Measurements from ENCODE around the gene DPM3. TPM values are rescaled to one million over a fixed set of nuclear protein-coding genes. Genes with fewer than 3 reads are reported as not detected.
A peak's percentile ranks its signal among the peaks of the same experiment; 100 is the strongest.
"Not testable (repeated sequence)": the region's sequence is repeated elsewhere in the genome, so short reads cannot be mapped to it uniquely, and the experiment has no call there.

The DPM3 gene
- total RNA-seq, 1 donor from 2014 or later, result 71.1 TPM

DNA sequence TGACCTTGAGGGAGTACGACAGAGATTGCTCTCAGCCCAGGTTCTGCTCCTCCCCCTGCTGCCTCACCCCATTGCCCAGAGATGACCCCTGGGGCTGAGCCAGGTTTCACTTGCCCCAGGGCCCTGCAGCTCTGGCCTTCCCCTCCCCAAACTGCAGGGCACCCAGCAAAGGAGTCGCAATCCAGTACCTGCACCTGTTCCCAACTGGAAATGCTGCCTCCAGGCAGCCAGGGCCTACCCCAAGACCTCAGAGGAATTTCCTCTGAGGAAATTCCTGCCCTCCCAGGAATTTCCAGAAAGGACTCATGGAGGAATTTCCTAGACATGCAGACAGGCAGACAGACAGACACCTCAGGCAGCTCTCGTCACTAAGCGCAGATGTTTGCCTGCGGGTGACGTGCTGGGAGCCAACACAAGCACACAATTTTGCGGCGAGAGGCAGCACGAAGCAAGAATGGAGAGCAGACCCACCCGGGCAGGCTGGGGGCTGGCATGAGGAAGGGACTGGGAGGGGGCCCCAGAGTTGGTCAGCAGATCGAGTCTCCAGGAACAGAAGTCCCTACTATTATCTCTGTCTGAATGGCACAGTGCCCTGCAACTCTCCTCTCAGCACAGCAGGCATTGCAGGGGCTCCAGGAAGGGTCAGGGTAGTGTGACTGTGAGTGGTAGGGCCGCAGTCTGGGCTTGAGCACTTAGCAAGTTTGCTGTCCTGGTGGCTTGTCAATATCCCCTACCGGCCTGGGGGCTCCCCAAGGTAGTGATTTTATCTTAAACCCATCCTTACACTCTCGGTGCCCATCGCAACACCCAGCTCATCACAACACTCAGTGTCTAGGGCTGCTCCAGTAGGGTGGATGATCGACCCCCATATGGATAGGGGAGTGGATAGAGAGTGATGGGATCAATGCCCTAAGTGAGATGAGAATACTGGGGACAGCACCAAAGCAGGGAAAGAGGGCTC, 15.5 kb downstream of the DPM3 start:
- no peaks in the 10 kb centered on the region for H3K9me3 ChIP-seq
- peaks cover 33% of the 10 kb centered on the region for H3K4me1 ChIP-seq
- peak overlapping the region; percentile 87 for H3K27ac ChIP-seq
- TF ChIP-seq CTCF (IDR thresholded peaks at IDR 0.05), result no peak
- H3K4me3 ChIP-seq, result no peak overlapping the region
- H3K36me3 ChIP-seq, result no peaks in the 10 kb centered on the region
- ATAC-seq (no peak), DNase-seq (peak; percentile 70)
- intact Hi-C loops (cut with DNase I), result loop anchor here (5.0 kb wide), 1 partner anchor 32 kb away; no protein-coding TSS in a partner anchor
- H3K27me3 ChIP-seq, result peaks cover 8% of the 10 kb centered on the region

- Histone ChIP-seq H3K36me3 (no peaks in the 10 kb centered on the region), H3K4me3 (no peak overlapping the region), H3K27ac (peak overlapping the region; percentile 87), H3K9me3 (no peaks in the 10 kb centered on the region), H3K27me3 (peaks cover 8% of the 10 kb centered on the region), H3K4me1 (peaks cover 30% of the 10 kb centered on the region)
- no peak for TF ChIP-seq CTCF (IDR thresholded peaks at IDR 0.05)
- DNase-seq (no peak), ATAC-seq (no peak)
- intact Hi-C loops (cut with DNase I), result no loop called here
Observed at GRCh38 chr1:155123801-155124200, 16.5 kb downstream of the DPM3 start.

- Histone ChIP-seq H3K36me3 (no peaks in the 10 kb centered on the region), H3K27me3 (peaks cover 4% of the 10 kb centered on the region), H3K27ac (no peak overlapping the region), H3K4me1 (peaks cover 19% of the 10 kb centered on the region), H3K9me3 (no peaks in the 10 kb centered on the region), H3K4me3 (no peak overlapping the region)
- intact Hi-C loops (cut with DNase I), result no loop called here
- DNase-seq (no peak), ATAC-seq (no peak)
- TF ChIP-seq CTCF (IDR thresholded peaks at IDR 0.05), result no peak
Observed at GRCh38 chr1:155122308-155122707, 18.0 kb downstream of the DPM3 start.

- Histone ChIP-seq H3K27me3 (no peaks in the 10 kb centered on the region), H3K36me3 (no peaks in the 10 kb centered on the region), H3K4me3 (no peak overlapping the region), H3K4me1 (peaks cover 13% of the 10 kb centered on the region), H3K9me3 (no peaks in the 10 kb centered on the region), H3K27ac (no peak overlapping the region)
- TF ChIP-seq CTCF (IDR thresholded peaks at IDR 0.05), result no peak
- DNase-seq, result no peak
- intact Hi-C loops (cut with DNase I), result no loop called here
- peak; percentile 61 for ATAC-seq
Observed at GRCh38 chr1:155121249-155121648, 19.1 kb downstream of the DPM3 start.

DNA sequence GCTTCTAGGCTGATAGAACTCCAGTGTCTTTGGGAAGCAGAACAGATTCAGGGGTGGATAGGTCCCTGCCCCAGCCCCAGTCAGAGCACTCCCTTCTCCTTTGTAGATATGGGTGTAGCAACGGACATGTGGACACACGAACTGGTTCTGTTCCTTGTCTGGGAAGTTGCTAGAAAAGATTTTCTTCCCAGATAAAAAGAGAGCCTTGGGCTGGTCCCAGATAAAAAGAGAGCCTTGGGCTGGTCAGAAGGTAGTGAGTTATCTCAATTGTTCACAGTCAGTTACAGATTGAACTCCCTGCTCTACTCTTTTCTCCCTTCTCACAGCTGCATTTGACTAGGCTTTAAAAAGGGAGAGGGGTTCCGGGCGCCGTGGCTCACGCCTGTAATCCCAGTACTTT, 20.1 kb downstream of the DPM3 start:
- no peak for TF ChIP-seq CTCF (IDR thresholded peaks at IDR 0.05)
- no peaks in the 10 kb centered on the region for H3K9me3 ChIP-seq
- H3K36me3 ChIP-seq, result no peaks in the 10 kb centered on the region
- no peak for DNase-seq
- no peak overlapping the region for H3K27ac ChIP-seq
- intact Hi-C loops (cut with DNase I), result no loop called here
- H3K27me3 ChIP-seq, result no peaks in the 10 kb centered on the region
- H3K4me1 ChIP-seq, result peaks cover 3% of the 10 kb centered on the region
- no peak for ATAC-seq
- no peak overlapping the region for H3K4me3 ChIP-seq

DNA sequence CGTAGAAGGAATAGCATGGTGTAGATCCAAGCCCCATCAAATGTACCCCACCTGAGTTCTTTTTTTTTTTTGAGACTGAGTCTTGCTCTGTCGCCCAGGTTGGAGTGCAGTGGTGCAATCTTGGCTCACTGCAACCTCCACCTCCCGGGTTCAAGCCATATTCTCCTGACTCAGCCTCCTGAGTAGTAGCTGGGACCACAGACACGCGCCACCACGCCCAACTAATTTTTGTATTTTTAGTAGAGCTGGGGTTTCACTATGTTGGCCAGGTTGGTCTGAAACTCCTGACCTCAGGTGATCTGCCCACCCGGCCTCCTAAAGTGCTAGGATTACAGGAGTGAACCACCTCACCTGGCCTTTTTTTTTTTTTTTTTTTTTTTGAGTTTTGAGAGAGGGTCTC, 22.2 kb downstream of the DPM3 start:
- ATAC-seq; H3K4me1 ChIP-seq; H3K27ac ChIP-seq; H3K27me3 ChIP-seq; H3K4me3 ChIP-seq; H3K36me3 ChIP-seq; intact Hi-C loops (cut with DNase I); H3K9me3 ChIP-seq; DNase-seq: not testable (repeated sequence)

Measured in upper lobe of right lung (tissue), 1 donor.